OCI-LY1 (cell line): ENCODE measurements around the gene KLHL40.

Source experiments
- CTCF ChIP-seq: fragments of 200-600 bp; sonication (generic), shearing (Covaris generic); IDR thresholded peaks from 2 replicates; pipeline ENCODE4 v1.5.1; 2017; ENCODE audit warnings: mild to moderate bottlenecking, antibody characterized with exemption, low read length, moderate library complexity, mixed read lengths
- EZH2 ChIP-seq: fragments of 200-600 bp; sonication (generic), shearing (Covaris generic); IDR thresholded peaks from 2 replicates; pipeline ENCODE4 v1.8.0; 2017; ENCODE audit warnings: borderline replicate concordance, mixed run types, mild to moderate bottlenecking, antibody characterized with exemption, low read length, moderate library complexity, mixed read lengths

- TF ChIP-seq CTCF: no peak
- no peak for TF ChIP-seq EZH2
Observed at GRCh38 chr3:42655331-42655888, 29.9 kb upstream of the KLHL40 start.
